ENCODE results near the gene E2F7. TPM values are rescaled to one million over a fixed set of nuclear protein-coding genes. Genes with fewer than 3 reads are reported as not detected.

E2F7 gene
- total RNA-seq, 1 donor from 2014 or later, result 0.27 TPM

- Histone ChIP-seq H3K4me3 (no peak overlapping the region), H3K27me3 (ENCODE audit: low read depth) (no peaks in the 10 kb centered on the region), H3K9me3 (replicated peaks) (no peaks in the 10 kb centered on the region), H3K4me1 (no peaks in the 10 kb centered on the region), H3K36me3 (no peaks in the 10 kb centered on the region), H3K27ac (replicated peaks) (no peak overlapping the region)
- no peak for TF ChIP-seq CTCF (IDR thresholded peaks at IDR 0.05; ENCODE audit: borderline replicate concordance)
- intact Hi-C loops (cut with micrococcal nuclease), result no loop called here
- DNase-seq, result no peak
Observed at GRCh38 chr12:76998386-76998785, 67.0 kb downstream of the E2F7 start.

- H3K27ac ChIP-seq (replicated peaks), result no peak overlapping the region
- no peak overlapping the region for H3K4me3 ChIP-seq
- intact Hi-C loops (cut with micrococcal nuclease), result no loop called here
- TF ChIP-seq CTCF (IDR thresholded peaks at IDR 0.05; ENCODE audit: borderline replicate concordance), result no peak
- H3K9me3 ChIP-seq (replicated peaks), result no peaks in the 10 kb centered on the region
- no peaks in the 10 kb centered on the region for H3K36me3 ChIP-seq
- no peaks in the 10 kb centered on the region for H3K27me3 ChIP-seq (ENCODE audit: low read depth)
- no peaks in the 10 kb centered on the region for H3K4me1 ChIP-seq
- DNase-seq, result no peak
Observed at GRCh38 chr12:76997011-76997780, 68.2 kb downstream of the E2F7 start.

GRCh38 chr12:76990716-76991115 is 74.7 kb downstream of the E2F7 start:
- TF ChIP-seq CTCF (IDR thresholded peaks at IDR 0.05; ENCODE audit: borderline replicate concordance), result no peak
- Histone ChIP-seq H3K4me3 (no peak overlapping the region), H3K27ac (replicated peaks) (no peak overlapping the region), H3K9me3 (replicated peaks) (peaks cover 14% of the 10 kb centered on the region), H3K27me3 (ENCODE audit: low read depth) (no peaks in the 10 kb centered on the region), H3K4me1 (no peaks in the 10 kb centered on the region), H3K36me3 (no peaks in the 10 kb centered on the region)
- intact Hi-C loops (cut with micrococcal nuclease), result no loop called here
- DNase-seq, result no peak

- no peak overlapping the region for H3K27ac ChIP-seq (replicated peaks)
- H3K9me3 ChIP-seq (replicated peaks), result peaks cover 40% of the 10 kb centered on the region
- H3K4me3 ChIP-seq, result no peak overlapping the region
- intact Hi-C loops (cut with micrococcal nuclease), result no loop called here
- H3K27me3 ChIP-seq (ENCODE audit: low read depth), result no peaks in the 10 kb centered on the region
- DNase-seq, result no peak
- no peaks in the 10 kb centered on the region for H3K36me3 ChIP-seq
- no peaks in the 10 kb centered on the region for H3K4me1 ChIP-seq
- no peak for TF ChIP-seq CTCF (IDR thresholded peaks at IDR 0.05; ENCODE audit: borderline replicate concordance)
Observed at GRCh38 chr12:76984566-76984965, 80.8 kb downstream of the E2F7 start.

GRCh38 chr12:76983420-76983819 is 81.9 kb downstream of the E2F7 start:
- no peak overlapping the region for H3K27ac ChIP-seq (replicated peaks)
- H3K4me1 ChIP-seq, result no peaks in the 10 kb centered on the region
- H3K9me3 ChIP-seq (replicated peaks), result peaks cover 37% of the 10 kb centered on the region
- no peak overlapping the region for H3K4me3 ChIP-seq
- no peaks in the 10 kb centered on the region for H3K27me3 ChIP-seq (ENCODE audit: low read depth)
- no peaks in the 10 kb centered on the region for H3K36me3 ChIP-seq
- intact Hi-C loops (cut with micrococcal nuclease), result no loop called here
- no peak for DNase-seq
- no peak for TF ChIP-seq CTCF (IDR thresholded peaks at IDR 0.05; ENCODE audit: borderline replicate concordance)
